Subcutaneous adipose tissue (tissue), 4 donors: ENCODE results near the gene BCL6. TPM values are rescaled to one million over a fixed set of nuclear protein-coding genes. Genes with fewer than 3 reads are reported as not detected.

Source experiments
- CTCF ChIP-seq: fragments of 450-650 bp; IDR thresholded peaks from one replicate; pipeline ENCODE4 v1.5.1; 2016; ENCODE audit warnings: low read depth, mild to moderate bottlenecking, control low read depth, antibody characterized with exemption, moderate library complexity
- total RNA-seq, 4 donors: library from RNA; depleted of rRNA; stranded (reverse); fragments of >200 nt; gene quantifications; one replicate each; pipeline ENCODE4 v1.1.0, GENCODE V29; 2016

Gene BCL6
- total RNA-seq, 4 donors from 2014 or later = 140 to 426 (median 298) TPM

GRCh38 chr3:187728940-187729583 lies 16.2 kb downstream of the BCL6 start:
- no peak for TF ChIP-seq CTCF

GRCh38 chr3:187728248-187728647 lies 17.0 kb downstream of the BCL6 start:
- TF ChIP-seq CTCF = no peak

GRCh38 chr3:187726564-187726963 lies 18.7 kb downstream of the BCL6 start:
- TF ChIP-seq CTCF = no peak

- TF ChIP-seq CTCF = no peak
Observed at GRCh38 chr3:187725653-187726370, 19.5 kb downstream of the BCL6 start.

GRCh38 chr3:187725224-187725623 lies 20.0 kb downstream of the BCL6 start:
- TF ChIP-seq CTCF = no peak

- no peak for TF ChIP-seq CTCF
Observed at GRCh38 chr3:187722206-187722612, 23.1 kb downstream of the BCL6 start.

- no peak for TF ChIP-seq CTCF
Observed at GRCh38 chr3:187721055-187721454, 24.2 kb downstream of the BCL6 start.
